SHP77 (cell line): ENCODE results near the gene RASSF7.

Experiments
- DNase-seq, 2 experiments: peaks; one replicate each; lab custom pipeline; 2025; lab: John Stamatoyannopoulos, UW

Gene RASSF7

GRCh38 chr11:610146-610801 is 49.5 kb downstream of the RASSF7 start:
- DNase-seq = no peak

GRCh38 chr11:611001-611996 is 50.5 kb downstream of the RASSF7 start:
- no peak for DNase-seq

GRCh38 chr11:612201-612960 is 51.6 kb downstream of the RASSF7 start:
- DNase-seq = peak in 1 of 2 experiments; percentile 6

GRCh38 chr11:612961-613300 is 52.2 kb downstream of the RASSF7 start:
- DNase-seq = no peak

- DNase-seq = peak in 1 of 2 experiments; percentile 28
These were observed 52.7 kb downstream of the RASSF7 start for GRCh38 chr11:613369-613968.
